Fibroblast of lung (primary cell): ENCODE data around the gene TMEM51. TPM values are rescaled to one million over a fixed set of nuclear protein-coding genes. Genes with fewer than 3 reads are reported as not detected.

Experiments used
- DNase-seq, 2 donors: peaks; one replicate each; pipeline versions ENCODE4 v3.0.0 to v3.0.0-alpha.2; 2010; ENCODE audit warnings: low read depth in 2 of 2
- H2AFZ ChIP-seq: 2 replicates; pipeline ENCODE4 v1.5.1; 2012; ENCODE audit warnings: low read length, control low read depth, inconsistent platforms
- H3K27ac ChIP-seq: 2 replicates; pipeline ENCODE4 v1.5.1; 2011; ENCODE audit warnings: low read length, control low read depth; ENCODE audit not compliant: insufficient read depth
- H3K27me3 ChIP-seq: 2 replicates; pipeline ENCODE4 v1.5.1; 2011; ENCODE audit warnings: mild to moderate bottlenecking, low read length; ENCODE audit not compliant: control insufficient read depth, insufficient read depth
- H3K36me3 ChIP-seq: 2 replicates; pipeline ENCODE4 v1.5.1; 2011; ENCODE audit warnings: low read length; ENCODE audit not compliant: control insufficient read depth, insufficient read depth
- H3K4me1 ChIP-seq: 2 replicates; pipeline ENCODE4 v1.5.1; 2011; ENCODE audit warnings: low read length; ENCODE audit not compliant: control insufficient read depth, insufficient read depth; ENCODE audit errors: extremely low read depth
- H3K4me2 ChIP-seq: 2 replicates; pipeline ENCODE4 v1.5.1; 2011; ENCODE audit warnings: low read length, control low read depth; ENCODE audit not compliant: insufficient read depth; ENCODE audit errors: extremely low read depth
- H3K4me3 ChIP-seq, 4 experiments: fragments of 200-600 bp in 1 of 4; sonication (generic) in 1 of 4; replicated peaks in 1 of 4; 2 replicates each; pipeline ENCODE4 v1.5.1; 2011 to 2016; ENCODE audit warnings: low read length in 4 of 4, low read depth in 3 of 4, mild to moderate bottlenecking in 3 of 4, control low read depth in 2 of 4, inconsistent platforms in 1 of 4, mixed read lengths in 1 of 4; ENCODE audit not compliant: insufficient read depth in 1 of 4; ENCODE audit errors: control extremely low read depth in 1 of 4
- H3K79me2 ChIP-seq: 2 replicates; pipeline ENCODE4 v1.5.1; 2012; ENCODE audit warnings: mild to moderate bottlenecking, low read length, inconsistent platforms; ENCODE audit not compliant: control insufficient read depth, insufficient read depth
- H3K9ac ChIP-seq: 2 replicates; pipeline ENCODE4 v1.5.1; 2011; ENCODE audit warnings: mild to moderate bottlenecking, low read length, control low read depth; ENCODE audit not compliant: insufficient read depth
- H3K9me3 ChIP-seq: 2 replicates; pipeline ENCODE4 v1.5.1; 2012; ENCODE audit warnings: low read depth, low read length; ENCODE audit not compliant: control insufficient read depth, insufficient read depth
- H4K20me1 ChIP-seq: 2 replicates; pipeline ENCODE4 v1.5.1; 2011; ENCODE audit warnings: low read length; ENCODE audit not compliant: control insufficient read depth, insufficient read depth; ENCODE audit errors: extremely low read depth
- EZH2 ChIP-seq: IDR thresholded peaks from 2 replicates; pipeline ENCODE4 v1.5.1; 2012; ENCODE audit warnings: low read length, control low read depth, mild to moderate bottlenecking; ENCODE audit errors: missing control alignments
- polyA plus RNA-seq, 2 donors: library from polyadenylated mRNA; depleted of rRNA in 1 of 2; stranded (reverse) in 1 of 2; unstranded in 1 of 2; fragments of >200 nt; gene quantifications; 2 replicates each; pipeline ENCODE4 v1.2.1, GENCODE V29; 2011 to 2012; ENCODE audit warnings: missing spikeins in 1 of 2
- total RNA-seq: library from RNA; depleted of rRNA; stranded (reverse); fragments of >200 nt; gene quantifications from 2 replicates; pipeline ENCODE4 v1.2.1, GENCODE V29; 2014
- TF ChIP-seq, protein P1 (sequence below), 2 donors: IDR thresholded peaks in 1 of 2; conservative IDR thresholded peaks in 1 of 2; 1 replicate in 1 of 2; 2 replicates in 1 of 2; pipeline ENCODE4 v1.5.1; 2011 to 2012; ENCODE audit warnings: low read length in 2 of 2, control low read depth in 1 of 2, inconsistent platforms in 1 of 2, low read depth in 1 of 2, mild to moderate bottlenecking in 1 of 2

The TMEM51 gene
- total and polyA plus RNA-seq, 2 donors (not counting 1 experiment from before 2014, with no cell fraction given) = 6.1 to 19.0 TPM

DNA sequence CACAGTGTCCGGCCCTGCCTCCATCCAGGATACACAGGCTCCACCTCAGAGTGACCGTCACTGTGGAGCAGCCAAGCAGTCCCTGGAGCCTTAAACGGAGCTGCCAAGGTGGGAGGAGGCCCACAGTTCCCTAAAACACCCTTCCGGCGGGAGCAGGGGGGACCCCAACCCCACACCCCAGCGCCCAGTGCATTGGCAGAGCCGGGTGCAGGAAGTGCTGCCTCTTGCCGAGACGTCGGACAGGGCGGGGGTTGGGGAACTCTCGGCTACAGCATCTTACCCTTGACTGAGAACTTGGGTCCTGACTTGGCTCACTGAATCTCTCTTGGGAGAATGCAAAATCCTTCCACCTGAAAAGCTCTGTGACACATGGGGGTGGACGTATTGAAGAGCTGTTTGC, 38.7 kb upstream of the TMEM51 start:
- no peak overlapping the region for H3K27ac ChIP-seq
- no peak overlapping the region for H2AFZ ChIP-seq
- DNase-seq = no peak
- H3K36me3 ChIP-seq = no peaks in the 10 kb centered on the region
- H3K9me3 ChIP-seq = no peaks in the 10 kb centered on the region
- no peaks in the 10 kb centered on the region for H4K20me1 ChIP-seq
- no peaks in the 10 kb centered on the region for H3K79me2 ChIP-seq
- no peak overlapping the region for H3K4me3 ChIP-seq
- TF ChIP-seq, protein P1, sequence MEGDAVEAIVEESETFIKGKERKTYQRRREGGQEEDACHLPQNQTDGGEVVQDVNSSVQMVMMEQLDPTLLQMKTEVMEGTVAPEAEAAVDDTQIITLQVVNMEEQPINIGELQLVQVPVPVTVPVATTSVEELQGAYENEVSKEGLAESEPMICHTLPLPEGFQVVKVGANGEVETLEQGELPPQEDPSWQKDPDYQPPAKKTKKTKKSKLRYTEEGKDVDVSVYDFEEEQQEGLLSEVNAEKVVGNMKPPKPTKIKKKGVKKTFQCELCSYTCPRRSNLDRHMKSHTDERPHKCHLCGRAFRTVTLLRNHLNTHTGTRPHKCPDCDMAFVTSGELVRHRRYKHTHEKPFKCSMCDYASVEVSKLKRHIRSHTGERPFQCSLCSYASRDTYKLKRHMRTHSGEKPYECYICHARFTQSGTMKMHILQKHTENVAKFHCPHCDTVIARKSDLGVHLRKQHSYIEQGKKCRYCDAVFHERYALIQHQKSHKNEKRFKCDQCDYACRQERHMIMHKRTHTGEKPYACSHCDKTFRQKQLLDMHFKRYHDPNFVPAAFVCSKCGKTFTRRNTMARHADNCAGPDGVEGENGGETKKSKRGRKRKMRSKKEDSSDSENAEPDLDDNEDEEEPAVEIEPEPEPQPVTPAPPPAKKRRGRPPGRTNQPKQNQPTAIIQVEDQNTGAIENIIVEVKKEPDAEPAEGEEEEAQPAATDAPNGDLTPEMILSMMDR (conservative IDR thresholded peaks at IDR 0.05 in 1 of 2, IDR thresholded peaks at IDR 0.05 in 1 of 2; ENCODE audit: low read depth in 1 of 2, low read length in 2 of 2) = no peak
- TF ChIP-seq EZH2 = no peak
- H3K4me1 ChIP-seq = no peaks in the 10 kb centered on the region
- H3K27me3 ChIP-seq = peaks cover 7% of the 10 kb centered on the region
- no peak overlapping the region for H3K9ac ChIP-seq
- H3K4me2 ChIP-seq = no peak overlapping the region

- no peak for DNase-seq
- Histone ChIP-seq H2AFZ (no peak overlapping the region), H3K27me3 (peaks cover 11% of the 10 kb centered on the region), H3K4me3 (no peak overlapping the region), H3K36me3 (no peaks in the 10 kb centered on the region), H3K4me2 (no peak overlapping the region), H3K9me3 (no peaks in the 10 kb centered on the region), H3K4me1 (no peaks in the 10 kb centered on the region), H4K20me1 (no peaks in the 10 kb centered on the region), H3K9ac (no peak overlapping the region), H3K79me2 (no peaks in the 10 kb centered on the region), H3K27ac (no peak overlapping the region)
- TF ChIP-seq, protein P1 (conservative IDR thresholded peaks at IDR 0.05 in 1 of 2, IDR thresholded peaks at IDR 0.05 in 1 of 2; ENCODE audit: low read depth in 1 of 2, low read length in 2 of 2) = no peak
- TF ChIP-seq EZH2 = no peak
Measured at GRCh38 chr1:15115542-15116330, 37.8 kb upstream of the TMEM51 start.

- Histone ChIP-seq H3K36me3 (no peaks in the 10 kb centered on the region), H3K4me3 (no peak overlapping the region), H3K79me2 (no peaks in the 10 kb centered on the region), H3K9ac (no peak overlapping the region), H3K27me3 (peaks cover 11% of the 10 kb centered on the region), H3K27ac (no peak overlapping the region), H2AFZ (no peak overlapping the region), H3K4me1 (no peaks in the 10 kb centered on the region), H3K4me2 (no peak overlapping the region), H3K9me3 (no peaks in the 10 kb centered on the region), H4K20me1 (no peaks in the 10 kb centered on the region)
- no peak for TF ChIP-seq EZH2
- TF ChIP-seq, protein P1 (conservative IDR thresholded peaks at IDR 0.05 in 1 of 2, IDR thresholded peaks at IDR 0.05 in 1 of 2; ENCODE audit: low read depth in 1 of 2, low read length in 2 of 2) = no peak
- no peak for DNase-seq
Measured at GRCh38 chr1:15116966-15117365, 36.6 kb upstream of the TMEM51 start.
